NT2/D1 (cell line): Measurements from ENCODE around the gene DOK5.

Source experiments
- DNase-seq: peaks from one replicate; pipeline ENCODE4 v3.0.0-alpha.2; 2011; ENCODE audit warnings: low read depth, low spot score
- H3K27me3 ChIP-seq: 2 replicates; pipeline ENCODE4 v1.6.0; 2011; ENCODE audit warnings: mild to moderate bottlenecking; ENCODE audit not compliant: insufficient read length, insufficient read depth
- H3K36me3 ChIP-seq: 2 replicates; pipeline ENCODE4 v1.6.1; 2011; ENCODE audit warnings: mild to moderate bottlenecking, low read length, mixed read lengths; ENCODE audit not compliant: insufficient read depth, insufficient read length
- H3K4me1 ChIP-seq: 2 replicates; pipeline ENCODE4 v1.5.1; 2011; ENCODE audit not compliant: insufficient read depth, insufficient read length
- H3K4me3 ChIP-seq: 2 replicates; pipeline ENCODE4 v1.5.1; 2011; ENCODE audit warnings: low read depth; ENCODE audit not compliant: insufficient read length
- H3K9ac ChIP-seq: 2 replicates; pipeline ENCODE4 v1.6.0; 2011; ENCODE audit warnings: low read depth; ENCODE audit not compliant: insufficient read length
- H3K9me3 ChIP-seq: 2 replicates; pipeline ENCODE4 v1.5.1; 2011; ENCODE audit warnings: mild to moderate bottlenecking, low read length; ENCODE audit not compliant: insufficient read depth
- SUZ12 ChIP-seq: IDR thresholded peaks from 2 replicates; pipeline ENCODE4 v1.6.1; 2011; ENCODE audit not compliant: insufficient read length, insufficient read depth; ENCODE audit errors: extremely low read depth
- YY1 ChIP-seq: IDR thresholded peaks from 2 replicates; pipeline ENCODE4 v1.6.1; 2011; ENCODE audit not compliant: insufficient read length, insufficient read depth
- ZNF274 ChIP-seq: IDR thresholded peaks from 2 replicates; pipeline ENCODE4 v1.6.1; 2011; ENCODE audit warnings: mild to moderate bottlenecking, low read depth, low read length

The DOK5 gene

DNA sequence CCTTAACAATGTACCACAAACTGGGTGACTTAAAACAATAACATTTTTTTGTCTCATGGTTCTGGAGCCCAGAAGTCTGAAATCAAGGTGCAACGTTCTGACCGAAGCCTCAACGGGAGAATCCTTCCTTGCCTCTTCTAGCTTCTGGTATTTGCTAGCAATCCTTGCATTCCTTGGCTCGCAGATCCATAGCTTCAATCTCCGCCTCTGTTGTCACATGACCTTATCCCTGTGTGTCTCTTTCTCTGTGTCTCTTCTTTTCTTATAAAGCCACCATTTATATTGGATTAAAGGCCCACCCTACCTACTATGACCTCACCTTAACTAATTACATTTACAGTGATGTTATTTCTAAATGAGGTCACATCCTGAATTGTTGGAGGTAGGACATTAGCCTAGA lies 37.2 kb upstream of the DOK5 start:
- no peak for DNase-seq

GRCh38 chr20:54450207-54450606 lies 25.2 kb upstream of the DOK5 start:
- H3K9ac ChIP-seq, result no peak overlapping the region
- TF ChIP-seq YY1 (no peak), SUZ12 (no peak), ZNF274 (no peak)
- no peaks in the 10 kb centered on the region for H3K36me3 ChIP-seq
- H3K4me1 ChIP-seq, result no peaks in the 10 kb centered on the region
- H3K9me3 ChIP-seq, result no peaks in the 10 kb centered on the region; the same call in 1 of the 2 replicates
- no peak for DNase-seq
- no peak overlapping the region for H3K4me3 ChIP-seq
- H3K27me3 ChIP-seq, result no peaks in the 10 kb centered on the region

More for the DNA sequence above, 37.2 kb upstream of the DOK5 start:
- no peaks in the 10 kb centered on the region for H3K9me3 ChIP-seq
- no peaks in the 10 kb centered on the region for H3K36me3 ChIP-seq
- H3K27me3 ChIP-seq, result no peaks in the 10 kb centered on the region
- no peak overlapping the region for H3K9ac ChIP-seq
- TF ChIP-seq ZNF274 (no peak), SUZ12 (no peak), YY1 (no peak)
- no peaks in the 10 kb centered on the region for H3K4me1 ChIP-seq
- no peak overlapping the region for H3K4me3 ChIP-seq

DNA sequence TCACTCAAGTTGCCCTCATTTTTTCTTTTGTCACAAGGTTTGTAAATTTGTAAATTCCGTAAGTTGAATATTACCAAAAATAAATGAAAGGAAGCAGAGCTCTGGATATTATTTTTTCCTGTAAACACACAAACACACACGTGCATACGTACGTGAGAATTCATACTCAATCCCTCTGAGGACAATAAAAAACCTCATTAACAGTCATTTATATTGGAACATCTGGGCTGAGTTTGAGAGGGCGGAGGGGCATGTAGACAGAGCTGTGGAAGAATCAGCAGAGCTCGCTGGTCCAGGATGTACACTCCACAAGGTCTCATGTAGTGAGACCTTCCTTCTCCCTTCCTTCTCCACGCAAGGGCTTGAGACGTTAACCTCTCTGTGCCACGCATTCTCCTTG lies 24.2 kb upstream of the DOK5 start:
- no peak overlapping the region for H3K4me3 ChIP-seq
- no peaks in the 10 kb centered on the region for H3K36me3 ChIP-seq
- no peak overlapping the region for H3K9ac ChIP-seq
- TF ChIP-seq SUZ12, result no peak
- no peak for TF ChIP-seq YY1
- no peak for TF ChIP-seq ZNF274
- no peaks in the 10 kb centered on the region for H3K27me3 ChIP-seq
- H3K4me1 ChIP-seq, result no peaks in the 10 kb centered on the region
- no peaks in the 10 kb centered on the region; the same call in 1 of the 2 replicates for H3K9me3 ChIP-seq
- no peak for DNase-seq

DNA sequence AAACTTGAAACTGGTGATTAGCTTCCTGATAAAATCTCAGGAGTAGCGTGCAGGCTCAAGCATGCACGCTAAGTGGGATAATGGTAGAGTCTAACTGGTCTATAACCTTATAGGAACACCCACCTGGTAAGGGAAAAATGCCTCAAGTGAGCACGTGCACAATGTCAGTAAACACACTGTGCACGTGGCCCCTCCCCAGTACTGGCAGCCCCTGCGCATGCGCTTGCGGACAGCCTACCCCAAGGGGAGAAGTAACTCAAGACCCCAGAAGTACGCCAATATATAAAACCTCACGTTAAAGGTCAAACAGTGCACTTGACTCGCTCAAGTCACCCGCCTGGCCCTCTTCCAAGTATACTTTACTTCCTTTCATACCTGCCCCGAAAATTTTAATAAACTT lies 23.1 kb upstream of the DOK5 start:
- TF ChIP-seq YY1 (no peak), ZNF274 (no peak), SUZ12 (no peak)
- H3K4me1 ChIP-seq, result no peaks in the 10 kb centered on the region
- no peaks in the 10 kb centered on the region for H3K36me3 ChIP-seq
- DNase-seq, result no peak
- H3K9me3 ChIP-seq, result no peaks in the 10 kb centered on the region; the same call in 1 of the 2 replicates
- H3K27me3 ChIP-seq, result no peaks in the 10 kb centered on the region
- H3K9ac ChIP-seq, result no peak overlapping the region
- H3K4me3 ChIP-seq, result no peak overlapping the region

DNA sequence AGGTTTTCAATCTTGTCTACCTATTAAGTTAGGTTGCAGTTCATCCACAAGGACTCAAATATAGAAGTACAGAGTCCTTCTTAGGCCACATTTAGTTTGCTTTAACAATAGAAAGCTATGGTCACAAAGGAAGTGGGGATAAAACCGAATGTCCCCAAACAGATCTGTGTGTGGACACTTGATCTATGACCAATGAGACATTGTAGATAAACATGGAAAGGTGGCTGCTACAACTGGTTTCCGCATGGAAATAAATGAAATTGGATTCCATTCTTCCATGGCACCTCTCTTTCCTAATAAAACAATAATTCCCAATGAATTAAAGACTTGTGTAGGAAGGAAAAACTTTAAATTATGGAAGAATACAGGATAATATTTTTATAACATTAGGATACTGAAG lies 20.4 kb upstream of the DOK5 start:
- TF ChIP-seq ZNF274, result no peak
- DNase-seq, result no peak
- Histone ChIP-seq H3K36me3 (no peaks in the 10 kb centered on the region), H3K4me3 (no peak overlapping the region), H3K27me3 (no peaks in the 10 kb centered on the region), H3K4me1 (no peaks in the 10 kb centered on the region), H3K9ac (no peak overlapping the region), H3K9me3 (no peaks in the 10 kb centered on the region; the same call in 1 of the 2 replicates)

GRCh38 chr20:54456423-54456822 lies 19.0 kb upstream of the DOK5 start:
- H3K9ac ChIP-seq, result no peak overlapping the region
- H3K27me3 ChIP-seq, result no peaks in the 10 kb centered on the region
- H3K36me3 ChIP-seq, result no peaks in the 10 kb centered on the region
- H3K9me3 ChIP-seq, result no peaks in the 10 kb centered on the region; the same call in 1 of the 2 replicates
- DNase-seq, result no peak
- H3K4me1 ChIP-seq, result no peaks in the 10 kb centered on the region
- H3K4me3 ChIP-seq, result no peak overlapping the region
- TF ChIP-seq SUZ12, result no peak
- no peak for TF ChIP-seq ZNF274
- no peak for TF ChIP-seq YY1

GRCh38 chr20:54456961-54457360 lies 18.4 kb upstream of the DOK5 start:
- H3K36me3 ChIP-seq, result no peaks in the 10 kb centered on the region

More at GRCh38 chr20:54456961-54457360, 18.4 kb upstream of the DOK5 start:
- no peak for DNase-seq
- H3K4me1 ChIP-seq, result no peaks in the 10 kb centered on the region
- no peaks in the 10 kb centered on the region for H3K27me3 ChIP-seq
- no peak overlapping the region for H3K9ac ChIP-seq
- H3K4me3 ChIP-seq, result no peak overlapping the region
- no peak for TF ChIP-seq SUZ12
- no peak for TF ChIP-seq YY1
- no peak for TF ChIP-seq ZNF274
- no peaks in the 10 kb centered on the region; the same call in 1 of the 2 replicates for H3K9me3 ChIP-seq
